HG02884 (cell line): ENCODE results near the gene AFTPH.

Experiments
- ATAC-seq: cut with Tn5 transposase; IDR thresholded peaks from one replicate; pipeline ENCODE4 v1.9.1; 2021; ENCODE audit warnings: mild to moderate bottlenecking, moderate library complexity; ENCODE audit not compliant: unreplicated experiment

Gene AFTPH

GRCh38 chr2:64609942-64610281 lies 85.8 kb downstream of the AFTPH start:
- no peak for ATAC-seq

GRCh38 chr2:64610316-64610855 lies 86.3 kb downstream of the AFTPH start:
- no peak for ATAC-seq

GRCh38 chr2:64612575-64613195 lies 88.6 kb downstream of the AFTPH start:
- no peak for ATAC-seq

- ATAC-seq = no peak
Measured at GRCh38 chr2:64613276-64613675, 89.1 kb downstream of the AFTPH start.

GRCh38 chr2:64615192-64615763 lies 91.2 kb downstream of the AFTPH start:
- ATAC-seq = no peak

- ATAC-seq = no peak
Measured at GRCh38 chr2:64615844-64616536, 91.9 kb downstream of the AFTPH start.

GRCh38 chr2:64617631-64618151 lies 93.6 kb downstream of the AFTPH start:
- ATAC-seq = no peak

GRCh38 chr2:64620661-64621060 lies 96.5 kb downstream of the AFTPH start:
- no peak for ATAC-seq

- no peak for ATAC-seq
Measured at GRCh38 chr2:64622443-64623241, 98.5 kb downstream of the AFTPH start.

- no peak for ATAC-seq
Measured at GRCh38 chr2:64623242-64623850, 99.2 kb downstream of the AFTPH start.

GRCh38 chr2:64624108-64624610 lies 100.0 kb downstream of the AFTPH start:
- no peak for ATAC-seq

- no peak for ATAC-seq
Measured at GRCh38 chr2:64624862-64625261, 100.7 kb downstream of the AFTPH start.

GRCh38 chr2:64625299-64626145 lies 101.4 kb downstream of the AFTPH start:
- ATAC-seq = no peak

- ATAC-seq = no peak
Measured at GRCh38 chr2:64626146-64626809, 102.2 kb downstream of the AFTPH start.

GRCh38 chr2:64626963-64627760 lies 103.0 kb downstream of the AFTPH start:
- ATAC-seq = no peak

GRCh38 chr2:64627860-64628841 lies 104.0 kb downstream of the AFTPH start:
- ATAC-seq = no peak

GRCh38 chr2:64629329-64629781 lies 105.2 kb downstream of the AFTPH start:
- no peak for ATAC-seq
